ENCODE results near the gene HM13. TPM values are rescaled to one million over a fixed set of nuclear protein-coding genes. Genes with fewer than 3 reads are reported as not detected.

The HM13 gene
- total RNA-seq, 1 experiment from 2014 or later, result 272 TPM

- Histone ChIP-seq H2AFZ (no peak overlapping the region), H3K79me2 (ENCODE audit: low read depth) (no peaks in the 10 kb centered on the region), H3K4me1 (replicated peaks; ENCODE audit: insufficient read depth) (no peaks in the 10 kb centered on the region), H3K36me3 (ENCODE audit: low read depth) (no peaks in the 10 kb centered on the region), H3F3A (ENCODE audit: insufficient read depth, low read depth) (no peaks in the 10 kb centered on the region), H3K4me2 (no peak overlapping the region), H4K20me1 (ENCODE audit: insufficient read depth) (no peaks in the 10 kb centered on the region), H3K9me3 (ENCODE audit: insufficient read depth, low read depth) (no peaks in the 10 kb centered on the region), H3K9me2 (ENCODE audit: insufficient read depth) (no peaks in the 10 kb centered on the region), H3K4me3 (no peak overlapping the region), H3K27me3 (ENCODE audit: insufficient read depth, low read depth) (no peaks in the 10 kb centered on the region), H3K27ac (no peak overlapping the region)
- ChIA-PET CTCF (interaction anchor here (0.5 kb wide), 1 partner anchor 34 kb away, joined by 6 read pairs; no protein-coding TSS in a partner anchor), POLR2A (ENCODE audit: unreplicated experiment) (no interaction called here)
- BruUV-seq (replicated peaks), result no TSS peak
- no peak for DNase-seq
- TF ChIP-seq CTCF (conservative IDR thresholded peaks at IDR 0.05), result no peak
- TF ChIP-seq EZH2 (IDR thresholded peaks at IDR 0.05; ENCODE audit: low read depth), result no peak
- intact Hi-C loops (cut with micrococcal nuclease; ENCODE audit: unreplicated experiment), result no loop called here
Measured at GRCh38 chr20:31496761-31497295, 17.4 kb upstream of the HM13 start.

GRCh38 chr20:31497838-31498540, 16.3 kb upstream of the HM13 start:
- Histone ChIP-seq H3K9me2 (ENCODE audit: insufficient read depth) (no peaks in the 10 kb centered on the region), H2AFZ (no peak overlapping the region), H3K36me3 (ENCODE audit: low read depth) (no peaks in the 10 kb centered on the region), H4K20me1 (ENCODE audit: insufficient read depth) (no peaks in the 10 kb centered on the region), H3K4me3 (no peak overlapping the region), H3K9me3 (ENCODE audit: insufficient read depth, low read depth) (no peaks in the 10 kb centered on the region), H3K27ac (no peak overlapping the region), H3K4me1 (replicated peaks; ENCODE audit: insufficient read depth) (no peaks in the 10 kb centered on the region), H3K4me2 (no peak overlapping the region), H3K27me3 (ENCODE audit: insufficient read depth, low read depth) (no peaks in the 10 kb centered on the region), H3F3A (ENCODE audit: insufficient read depth, low read depth) (no peaks in the 10 kb centered on the region), H3K79me2 (ENCODE audit: low read depth) (no peaks in the 10 kb centered on the region)
- POLR2A ChIA-PET (ENCODE audit: unreplicated experiment), result no interaction called here
- DNase-seq, result no peak
- CTCF ChIA-PET, result no interaction called here
- TF ChIP-seq EZH2 (IDR thresholded peaks at IDR 0.05; ENCODE audit: low read depth), result no peak
- TF ChIP-seq CTCF (conservative IDR thresholded peaks at IDR 0.05), result no peak
- intact Hi-C loops (cut with micrococcal nuclease; ENCODE audit: unreplicated experiment), result no loop called here
- BruUV-seq (replicated peaks), result no TSS peak

GRCh38 chr20:31500527-31500926, 13.7 kb upstream of the HM13 start:
- Histone ChIP-seq H3K9me3 (ENCODE audit: insufficient read depth, low read depth) (no peaks in the 10 kb centered on the region), H3K9me2 (ENCODE audit: insufficient read depth) (no peaks in the 10 kb centered on the region), H3K4me1 (replicated peaks; ENCODE audit: insufficient read depth) (peaks cover 3% of the 10 kb centered on the region), H3K27me3 (ENCODE audit: insufficient read depth, low read depth) (no peaks in the 10 kb centered on the region), H3K4me3 (no peak overlapping the region), H3K4me2 (no peak overlapping the region), H3K27ac (no peak overlapping the region), H2AFZ (no peak overlapping the region), H4K20me1 (ENCODE audit: insufficient read depth) (no peaks in the 10 kb centered on the region), H3K79me2 (ENCODE audit: low read depth) (no peaks in the 10 kb centered on the region), H3F3A (ENCODE audit: insufficient read depth, low read depth) (no peaks in the 10 kb centered on the region), H3K36me3 (ENCODE audit: low read depth) (no peaks in the 10 kb centered on the region)
- no TSS peak for BruUV-seq (replicated peaks)
- POLR2A ChIA-PET (ENCODE audit: unreplicated experiment), result no interaction called here
- no peak for DNase-seq
- CTCF ChIA-PET, result no interaction called here
- intact Hi-C loops (cut with micrococcal nuclease; ENCODE audit: unreplicated experiment), result loop anchor here (2.0 kb wide), 1 partner anchor 40 kb away; no protein-coding TSS in a partner anchor
- TF ChIP-seq CTCF (conservative IDR thresholded peaks at IDR 0.05) (no peak), EZH2 (IDR thresholded peaks at IDR 0.05; ENCODE audit: low read depth) (no peak)

All from PC-9 (cell line).